Uterus (tissue), 2 donors: ENCODE data around the gene TLR6.

ENCODE experiments used
- CTCF ChIP-seq, 4 experiments: fragments of 200-600 bp in 2 of 4; fragments of 450-650 bp in 2 of 4; sonication (generic) in 2 of 4; IDR thresholded peaks; one replicate each; pipeline ENCODE4 v1.5.1; 2016 to 2019; ENCODE audit warnings: antibody characterized with exemption in 4 of 4, mild to moderate bottlenecking in 2 of 4, moderate library complexity in 1 of 4
- POLR2A ChIP-seq, 2 donors: fragments of 450-650 bp; IDR thresholded peaks; one replicate each; pipeline ENCODE4 v1.6.1; 2016; ENCODE audit warnings: antibody characterized with exemption in 2 of 2, mild to moderate bottlenecking in 1 of 2, moderate library complexity in 1 of 2

- TF ChIP-seq POLR2A (IDR thresholded peaks at IDR 0.05) (no peak), CTCF (IDR thresholded peaks at IDR 0.05) (no peak)
Observed at GRCh38 chr4:38803833-38804653, 52.6 kb downstream of the TLR6 start.
